ELF-1 (cell line): ENCODE results near the gene PALM.
A peak's percentile ranks its signal among the peaks of the same experiment; 100 is the strongest.
"Not testable (repeated sequence)": the region's sequence is repeated elsewhere in the genome, so short reads cannot be mapped to it uniquely, and the experiment has no call there.

Experiments
- DNase-seq: peaks from one replicate; pipeline ENCODE4 v3.0.0-alpha.2; 2016; ENCODE audit warnings: low read depth, low spot score

The PALM gene

GRCh38 chr19:703651-704446, 4.9 kb upstream of the PALM start:
- peak; percentile 79 for DNase-seq

GRCh38 chr19:704447-704741, 4.3 kb upstream of the PALM start:
- no peak for DNase-seq

GRCh38 chr19:709196-709964, 645 bp downstream of the PALM start:
- DNase-seq: no peak

- no peak for DNase-seq
Measured at GRCh38 chr19:709965-710571, 1.3 kb downstream of the PALM start.

GRCh38 chr19:710767-711166, 2.0 kb downstream of the PALM start:
- DNase-seq: no peak

GRCh38 chr19:711254-711653, 2.5 kb downstream of the PALM start:
- no peak for DNase-seq

GRCh38 chr19:715347-715746, 6.6 kb downstream of the PALM start:
- no peak for DNase-seq

GRCh38 chr19:718251-718951, 9.7 kb downstream of the PALM start:
- peak; percentile 41 for DNase-seq

- DNase-seq: no peak
Measured at GRCh38 chr19:718991-719512, 10.3 kb downstream of the PALM start.

- DNase-seq: no peak
Measured at GRCh38 chr19:719636-720344, 11.1 kb downstream of the PALM start.

- no peak for DNase-seq
Measured at GRCh38 chr19:720345-721160, 11.8 kb downstream of the PALM start.

GRCh38 chr19:722553-723101, 13.9 kb downstream of the PALM start:
- no peak for DNase-seq

- no peak for DNase-seq
Measured at GRCh38 chr19:723247-723646, 14.5 kb downstream of the PALM start.

GRCh38 chr19:723714-724113, 15.0 kb downstream of the PALM start:
- no peak for DNase-seq

- no peak for DNase-seq
Measured at GRCh38 chr19:725461-726089, 16.8 kb downstream of the PALM start.

GRCh38 chr19:726993-727956, 18.5 kb downstream of the PALM start:
- DNase-seq: no peak

GRCh38 chr19:728011-728410, 19.3 kb downstream of the PALM start:
- no peak for DNase-seq

GRCh38 chr19:729564-729963, 20.8 kb downstream of the PALM start:
- not testable (repeated sequence) for DNase-seq
